Measurements from ENCODE around the gene PLCL1. TPM values are rescaled to one million over a fixed set of nuclear protein-coding genes. Genes with fewer than 3 reads are reported as not detected.

Gene PLCL1
- polyA plus RNA-seq, 1 experiment = 0.09 TPM

- CTCF ChIA-PET = no interaction called here
- POLR2A ChIA-PET = no interaction called here
These were observed 75.5 kb downstream of the PLCL1 start for GRCh38 chr2:197879812-197880408.

GRCh38 chr2:197883354-197884032 is 79.1 kb downstream of the PLCL1 start:
- no peaks in the 10 kb centered on the region for H3K36me3 ChIP-seq (ENCODE audit: control insufficient read depth, insufficient read depth, low read length)
- H3K4me3 ChIP-seq (ENCODE audit: low read depth, low read length) = no peak overlapping the region
- no peak for TF ChIP-seq CTCF (IDR thresholded peaks at IDR 0.05; ENCODE audit: insufficient read depth, low read depth, low read length)
- POLR2A ChIA-PET = no interaction called here
- CTCF ChIA-PET = no interaction called here
- H3K27me3 ChIP-seq (ENCODE audit: control insufficient read depth, insufficient read depth, low read length) = no peaks in the 10 kb centered on the region
- DNase-seq (ENCODE audit: low read depth) = peak; percentile 9

More at GRCh38 chr2:197879812-197880408, 75.5 kb downstream of the PLCL1 start:
- no peaks in the 10 kb centered on the region for H3K36me3 ChIP-seq (ENCODE audit: control insufficient read depth, insufficient read depth, low read length)
- no peak for DNase-seq (ENCODE audit: low read depth)
- H3K27me3 ChIP-seq (ENCODE audit: control insufficient read depth, insufficient read depth, low read length) = no peaks in the 10 kb centered on the region
- no peak overlapping the region for H3K4me3 ChIP-seq (ENCODE audit: low read depth, low read length)
- TF ChIP-seq CTCF (IDR thresholded peaks at IDR 0.05; ENCODE audit: insufficient read depth, low read depth, low read length) = no peak

GRCh38 chr2:197884252-197884651 is 79.9 kb downstream of the PLCL1 start:
- no peak for DNase-seq (ENCODE audit: low read depth)
- H3K36me3 ChIP-seq (ENCODE audit: control insufficient read depth, insufficient read depth, low read length) = no peaks in the 10 kb centered on the region
- TF ChIP-seq CTCF (IDR thresholded peaks at IDR 0.05; ENCODE audit: insufficient read depth, low read depth, low read length) = no peak
- H3K27me3 ChIP-seq (ENCODE audit: control insufficient read depth, insufficient read depth, low read length) = no peaks in the 10 kb centered on the region
- CTCF ChIA-PET = no interaction called here
- POLR2A ChIA-PET = no interaction called here
- no peak overlapping the region for H3K4me3 ChIP-seq (ENCODE audit: low read depth, low read length)

GRCh38 chr2:197885126-197885525 is 80.7 kb downstream of the PLCL1 start:
- DNase-seq (ENCODE audit: low read depth) = no peak
- ChIA-PET CTCF (no interaction called here), POLR2A (no interaction called here)
- Histone ChIP-seq H3K4me3 (ENCODE audit: low read depth, low read length) (no peak overlapping the region), H3K27me3 (ENCODE audit: control insufficient read depth, insufficient read depth, low read length) (no peaks in the 10 kb centered on the region), H3K36me3 (ENCODE audit: control insufficient read depth, insufficient read depth, low read length) (no peaks in the 10 kb centered on the region)
- TF ChIP-seq CTCF (IDR thresholded peaks at IDR 0.05; ENCODE audit: insufficient read depth, low read depth, low read length) = no peak

- no peaks in the 10 kb centered on the region for H3K36me3 ChIP-seq (ENCODE audit: control insufficient read depth, insufficient read depth, low read length)
- ChIA-PET POLR2A (no interaction called here), CTCF (no interaction called here)
- DNase-seq (ENCODE audit: low read depth) = no peak
- no peak for TF ChIP-seq CTCF (IDR thresholded peaks at IDR 0.05; ENCODE audit: insufficient read depth, low read depth, low read length)
- no peak overlapping the region for H3K4me3 ChIP-seq (ENCODE audit: low read depth, low read length)
- H3K27me3 ChIP-seq (ENCODE audit: control insufficient read depth, insufficient read depth, low read length) = no peaks in the 10 kb centered on the region
These were observed 81.2 kb downstream of the PLCL1 start for GRCh38 chr2:197885587-197885986.
